Activated T-helper 1 cell treated with anti-CD3 and anti-CD28 coated beads, Interleukin-12 subunit alpha, Interleukin-12 subunit beta, Interleukin-2, Interleukin-4 antibody, amounts not matched to agents 30 ng/mL and 10 ng/mL and 1 ng/mL, durations not matched to agents 14 hours and 24 hours and 36 hours (primary cell): Measurements from ENCODE around the gene SCAMP2. TPM values are rescaled to one million over a fixed set of nuclear protein-coding genes. Genes with fewer than 3 reads are reported as not detected.

ENCODE experiments used
- DNase-seq: peaks from one replicate; pipeline ENCODE4 v3.0.0; 2021; ENCODE audit warnings: low spot score
- H3K27ac Mint-ChIP-seq: one replicate; pipeline ENCODE4 v1.8.0; 2021; ENCODE audit warnings: mild to moderate bottlenecking, mixed read lengths
- H3K27me3 Mint-ChIP-seq: one replicate; pipeline ENCODE4 v1.8.0; 2022; ENCODE audit warnings: mild to moderate bottlenecking, moderate library complexity, mixed read lengths; ENCODE audit not compliant: insufficient read depth
- H3K36me3 Mint-ChIP-seq: one replicate; pipeline ENCODE4 v1.8.0; 2021; ENCODE audit warnings: low read depth, mixed read lengths
- H3K4me1 Mint-ChIP-seq: one replicate; pipeline ENCODE4 v1.8.0; 2021; ENCODE audit warnings: low read depth, mixed read lengths
- H3K4me3 Mint-ChIP-seq: one replicate; pipeline ENCODE4 v1.8.0; 2021; ENCODE audit warnings: mild to moderate bottlenecking, moderate library complexity, mixed read lengths
- H3K9me3 Mint-ChIP-seq: one replicate; pipeline ENCODE4 v1.8.0; 2021; ENCODE audit warnings: mixed read lengths
- intact Hi-C: fragments of 100-400 bp; cut with micrococcal nuclease; formaldehyde crosslinking; loops from one replicate; pipeline ENCODE4 v1.15.1; 2024
- total RNA-seq: library from RNA; stranded (reverse); gene quantifications from 2 replicates; pipeline ENCODE4 v1.2.3, GENCODE V29; 2022

Gene SCAMP2
- total RNA-seq, 1 donor from 2014 or later = 93.7 TPM

DNA sequence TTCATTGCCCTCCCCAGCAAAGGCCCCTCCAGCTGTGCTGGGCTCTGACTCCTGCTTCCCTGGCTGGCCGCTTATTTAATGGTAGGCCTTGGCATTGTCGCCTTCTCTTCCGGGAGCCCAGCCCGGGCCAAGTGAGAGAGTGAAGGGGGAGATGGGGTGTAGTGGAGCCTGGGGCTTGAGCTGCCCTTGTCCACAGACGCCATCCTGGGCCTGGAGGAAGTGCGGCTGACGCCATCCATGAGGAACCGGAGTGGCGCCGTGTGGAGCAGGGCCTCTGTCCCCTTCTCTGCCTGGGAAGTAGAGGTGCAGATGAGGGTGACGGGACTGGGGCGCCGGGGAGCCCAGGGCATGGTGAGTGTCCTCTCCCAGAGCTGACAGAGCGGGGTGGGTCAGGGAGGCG lies 57.2 kb downstream of the SCAMP2 start:
- intact Hi-C loops = no loop called here
- DNase-seq = no peak
- Mint-ChIP-seq H3K4me3 (no peak overlapping the region), H3K4me1 (peaks cover 16% of the 10 kb centered on the region), H3K27me3 (peaks cover 3% of the 10 kb centered on the region), H3K27ac (no peak overlapping the region), H3K9me3 (no peaks in the 10 kb centered on the region), H3K36me3 (no peaks in the 10 kb centered on the region)

DNA sequence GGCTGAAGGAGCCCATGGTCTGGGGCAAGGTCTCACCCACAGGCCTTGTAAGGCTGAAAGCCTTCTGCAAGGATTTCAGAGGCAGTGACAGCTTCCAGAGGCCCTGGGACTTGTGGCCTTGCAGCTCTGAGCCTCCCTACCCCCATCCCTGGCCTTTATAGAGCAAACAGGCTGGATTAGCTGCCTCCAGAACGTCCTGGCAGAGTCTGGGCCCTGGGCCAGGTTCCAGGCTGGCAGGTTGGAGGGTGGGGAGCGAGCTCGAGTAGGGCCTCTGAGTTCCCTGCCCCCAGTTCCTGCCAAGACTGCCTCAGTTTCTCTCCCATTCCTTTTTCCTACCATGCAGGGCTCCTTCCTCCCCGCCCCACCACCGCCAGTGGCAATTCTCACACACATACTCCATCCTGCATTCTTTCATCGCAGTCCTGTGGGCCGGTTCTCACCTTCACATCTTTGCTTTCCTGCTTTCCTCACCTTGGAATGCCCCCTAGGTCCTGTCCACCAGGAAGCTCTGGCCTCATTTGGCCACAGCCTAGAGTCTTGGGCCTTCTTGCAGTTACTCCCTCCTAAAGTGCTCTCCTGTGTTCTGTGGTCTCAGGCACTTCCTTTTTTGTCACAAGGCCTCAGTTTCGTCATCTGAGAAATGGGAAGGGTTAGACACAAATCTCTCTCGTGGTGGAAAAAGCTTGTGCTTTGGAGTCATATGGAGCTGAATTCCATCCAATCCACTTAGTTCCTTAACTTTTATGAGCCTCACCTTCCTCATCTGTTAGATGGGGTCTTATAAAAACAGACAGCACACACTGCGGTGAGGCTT lies 57.8 kb downstream of the SCAMP2 start:
- no peak overlapping the region for H3K4me3 Mint-ChIP-seq
- H3K27ac Mint-ChIP-seq = no peak overlapping the region
- DNase-seq = no peak
- H3K9me3 Mint-ChIP-seq = no peaks in the 10 kb centered on the region
- H3K27me3 Mint-ChIP-seq = peaks cover 3% of the 10 kb centered on the region
- H3K36me3 Mint-ChIP-seq = no peaks in the 10 kb centered on the region
- peaks cover 16% of the 10 kb centered on the region for H3K4me1 Mint-ChIP-seq
- intact Hi-C loops = no loop called here

- peaks cover 3% of the 10 kb centered on the region for H3K27me3 Mint-ChIP-seq
- DNase-seq = no peak
- H3K4me1 Mint-ChIP-seq = peaks cover 20% of the 10 kb centered on the region
- no peaks in the 10 kb centered on the region for H3K9me3 Mint-ChIP-seq
- H3K36me3 Mint-ChIP-seq = no peaks in the 10 kb centered on the region
- peak within 1 kb of the TSS; percentile 49 for H3K27ac Mint-ChIP-seq
- intact Hi-C loops = no loop called here
- no peak within 1 kb of the TSS for H3K4me3 Mint-ChIP-seq
Measured at GRCh38 chr15:74812533-74812932, 60.6 kb downstream of the SCAMP2 start, which contains the start of gene LMAN1L. Gene LMAN1L, plus strand, starts transcription at chr15:74812835. Its CDS starts 20 bp downstream, at chr15:74812855.

GRCh38 chr15:74809956-74810355 lies 63.2 kb downstream of the SCAMP2 start:
- no peak overlapping the region for H3K4me3 Mint-ChIP-seq
- H3K4me1 Mint-ChIP-seq = peaks cover 28% of the 10 kb centered on the region
- H3K27ac Mint-ChIP-seq = no peak overlapping the region
- DNase-seq = no peak
- no peaks in the 10 kb centered on the region for H3K9me3 Mint-ChIP-seq
- intact Hi-C loops = no loop called here
- peaks cover 2% of the 10 kb centered on the region for H3K36me3 Mint-ChIP-seq
- H3K27me3 Mint-ChIP-seq = peaks cover 3% of the 10 kb centered on the region

DNA sequence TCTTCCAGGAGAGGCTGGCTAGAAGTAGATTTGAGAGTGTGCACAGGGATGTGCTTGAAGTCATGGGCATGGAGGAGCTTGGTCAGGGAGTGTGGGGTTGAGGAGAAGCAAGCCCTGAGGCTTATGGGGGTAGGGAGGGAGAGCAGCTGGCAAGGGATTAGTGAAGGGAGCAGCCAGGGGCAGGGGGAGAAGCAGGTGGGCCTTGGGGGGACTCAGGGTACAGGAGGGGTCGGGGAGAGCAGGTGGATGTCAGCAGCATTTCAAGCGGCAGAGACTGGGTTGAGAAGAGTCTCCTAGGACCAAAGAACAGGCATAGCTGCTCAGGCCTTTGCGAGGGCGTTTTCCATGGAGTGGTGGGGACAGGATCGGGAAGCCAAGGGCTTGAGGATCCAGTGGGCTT lies 63.9 kb downstream of the SCAMP2 start:
- DNase-seq = no peak
- H3K27me3 Mint-ChIP-seq = peaks cover 3% of the 10 kb centered on the region
- intact Hi-C loops = no loop called here
- H3K9me3 Mint-ChIP-seq = no peaks in the 10 kb centered on the region
- H3K4me1 Mint-ChIP-seq = peaks cover 33% of the 10 kb centered on the region
- peaks cover 7% of the 10 kb centered on the region for H3K36me3 Mint-ChIP-seq
- H3K4me3 Mint-ChIP-seq = no peak overlapping the region
- H3K27ac Mint-ChIP-seq = no peak overlapping the region

- Mint-ChIP-seq H3K27ac (no peak overlapping the region), H3K4me3 (no peak overlapping the region), H3K4me1 (peaks cover 37% of the 10 kb centered on the region), H3K27me3 (peaks cover 3% of the 10 kb centered on the region), H3K36me3 (peaks cover 11% of the 10 kb centered on the region), H3K9me3 (no peaks in the 10 kb centered on the region)
- intact Hi-C loops = no loop called here
- DNase-seq = no peak
Measured at GRCh38 chr15:74808840-74809229, 64.3 kb downstream of the SCAMP2 start.

DNA sequence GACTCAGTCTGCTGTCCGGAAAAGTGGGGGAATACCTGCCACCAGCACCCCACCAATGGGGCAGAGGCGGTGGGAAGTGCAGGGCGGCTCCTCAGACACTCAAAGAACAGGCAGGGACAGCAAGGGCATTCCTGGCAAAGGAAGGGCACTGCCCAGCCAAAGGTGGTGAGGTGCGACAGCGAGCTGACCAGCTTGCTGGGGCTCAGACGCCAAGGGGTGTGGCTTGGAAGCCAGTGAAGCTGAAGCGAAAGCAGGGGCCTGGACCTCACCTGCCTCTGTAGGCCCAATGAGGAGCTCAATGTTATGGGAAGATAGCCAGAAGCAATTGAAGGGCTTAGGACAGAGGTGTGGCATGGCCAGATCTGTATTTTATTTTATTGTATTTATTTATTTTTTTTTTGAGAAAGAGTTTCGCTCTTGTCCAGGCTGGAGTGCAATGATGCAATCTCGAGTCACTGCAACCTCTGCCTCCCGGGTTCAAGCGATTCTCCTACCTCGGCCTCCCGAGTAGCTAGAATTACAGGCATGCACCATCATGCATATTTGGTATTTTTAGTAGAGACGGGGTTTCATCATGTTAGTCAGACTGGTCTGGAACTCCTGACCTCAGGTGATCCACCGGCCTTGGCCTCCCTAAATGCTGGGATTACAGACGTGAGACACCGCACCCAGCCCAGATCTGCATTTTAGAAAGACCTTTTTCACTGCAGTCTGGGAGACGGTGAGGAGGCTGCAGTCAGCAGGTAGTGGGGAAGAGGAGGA lies 64.9 kb downstream of the SCAMP2 start:
- no peak for DNase-seq
- Mint-ChIP-seq H3K4me3 (no peak overlapping the region), H3K27me3 (peaks cover 3% of the 10 kb centered on the region), H3K9me3 (no peaks in the 10 kb centered on the region), H3K27ac (peak overlapping the region; percentile 55), H3K36me3 (peaks cover 13% of the 10 kb centered on the region), H3K4me1 (peaks cover 38% of the 10 kb centered on the region)
- intact Hi-C loops = no loop called here

DNA sequence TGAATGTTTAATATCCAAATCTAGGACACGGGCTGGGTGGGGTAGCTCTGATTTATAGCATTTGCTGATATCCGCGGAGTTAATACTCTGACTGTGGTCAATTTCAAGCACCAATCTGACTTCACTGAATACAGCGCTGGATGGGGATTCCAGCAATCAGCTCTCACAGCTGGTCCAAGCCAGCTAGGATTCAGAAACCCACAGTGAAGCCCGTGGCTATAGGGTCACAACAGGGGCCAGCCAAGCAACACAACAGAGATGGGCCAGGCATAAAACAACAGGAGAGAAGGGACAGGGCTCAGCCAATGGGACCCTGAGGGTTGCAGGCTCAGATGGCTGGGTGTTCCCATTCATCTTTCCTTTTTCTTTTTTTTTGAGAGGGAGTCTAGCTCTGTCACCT lies 65.9 kb downstream of the SCAMP2 start:
- Mint-ChIP-seq H3K27me3 (no peaks in the 10 kb centered on the region), H3K4me3 (no peak overlapping the region), H3K4me1 (peaks cover 38% of the 10 kb centered on the region), H3K9me3 (no peaks in the 10 kb centered on the region), H3K36me3 (peaks cover 17% of the 10 kb centered on the region), H3K27ac (no peak overlapping the region)
- intact Hi-C loops = no loop called here
- DNase-seq = no peak

DNA sequence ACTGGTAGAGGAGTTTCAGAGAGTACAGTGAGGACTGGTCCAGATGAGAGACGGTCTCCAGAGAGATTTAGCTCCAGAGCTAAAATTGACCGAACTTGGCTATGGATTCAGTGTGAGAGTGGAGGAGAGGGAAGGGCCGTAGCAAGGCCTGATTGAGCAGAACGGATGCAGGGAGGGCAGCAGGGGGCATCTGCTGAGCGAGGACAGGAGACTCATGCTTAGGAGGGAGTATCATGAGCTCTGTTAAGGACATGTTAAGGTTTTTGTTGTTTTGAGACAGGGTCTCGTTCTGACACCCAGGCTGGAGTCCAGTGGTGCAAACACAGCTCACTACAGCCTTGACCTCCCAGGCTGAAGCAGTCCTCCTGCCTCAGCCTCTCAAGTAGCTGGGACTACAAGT lies 68.2 kb downstream of the SCAMP2 start:
- Mint-ChIP-seq H3K36me3 (peaks cover 25% of the 10 kb centered on the region), H3K4me3 (no peak overlapping the region), H3K27ac (peak overlapping the region; percentile 61), H3K27me3 (no peaks in the 10 kb centered on the region), H3K9me3 (no peaks in the 10 kb centered on the region), H3K4me1 (peaks cover 42% of the 10 kb centered on the region)
- DNase-seq = no peak
- intact Hi-C loops = no loop called here

GRCh38 chr15:74802862-74803447 lies 70.2 kb downstream of the SCAMP2 start:
- Mint-ChIP-seq H3K36me3 (peaks cover 33% of the 10 kb centered on the region), H3K4me1 (peaks cover 38% of the 10 kb centered on the region), H3K4me3 (no peak overlapping the region), H3K27ac (no peak overlapping the region), H3K27me3 (no peaks in the 10 kb centered on the region), H3K9me3 (no peaks in the 10 kb centered on the region)
- intact Hi-C loops = no loop called here
- DNase-seq = no peak

GRCh38 chr15:74802290-74802689 lies 70.9 kb downstream of the SCAMP2 start:
- Mint-ChIP-seq H3K9me3 (no peaks in the 10 kb centered on the region), H3K4me3 (no peak overlapping the region), H3K27ac (no peak overlapping the region), H3K27me3 (no peaks in the 10 kb centered on the region), H3K36me3 (peaks cover 34% of the 10 kb centered on the region), H3K4me1 (peaks cover 38% of the 10 kb centered on the region)
- intact Hi-C loops = no loop called here
- no peak for DNase-seq

DNA sequence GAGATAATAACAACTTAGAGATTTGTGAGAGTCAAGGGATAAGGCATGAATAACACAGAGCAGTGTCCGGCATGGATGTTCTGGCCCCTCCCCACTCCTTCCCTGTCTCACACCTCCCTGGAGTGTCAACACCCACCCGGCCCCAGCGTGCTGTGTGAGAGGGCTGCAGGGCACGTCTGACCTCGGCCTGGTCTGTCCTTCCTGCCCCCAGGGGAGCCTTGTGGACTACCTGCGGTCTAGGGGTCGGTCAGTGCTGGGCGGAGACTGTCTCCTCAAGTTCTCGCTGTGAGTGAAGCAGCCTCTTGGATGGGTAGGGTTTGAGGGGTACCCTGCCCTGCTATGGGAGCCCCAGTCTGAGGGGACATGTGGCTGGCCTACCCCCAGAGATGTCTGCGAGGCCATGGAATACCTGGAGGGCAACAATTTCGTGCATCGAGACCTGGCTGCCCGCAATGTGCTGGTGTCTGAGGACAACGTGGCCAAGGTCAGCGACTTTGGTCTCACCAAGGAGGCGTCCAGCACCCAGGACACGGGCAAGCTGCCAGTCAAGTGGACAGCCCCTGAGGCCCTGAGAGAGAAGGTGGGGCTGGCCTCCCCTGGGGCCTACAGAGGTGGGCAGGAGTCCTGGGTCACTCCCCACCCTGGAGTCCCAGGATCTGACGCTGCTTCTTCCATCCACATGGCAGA lies 71.7 kb downstream of the SCAMP2 start:
- no peak for DNase-seq
- H3K27ac Mint-ChIP-seq = no peak overlapping the region
- peaks cover 29% of the 10 kb centered on the region for H3K4me1 Mint-ChIP-seq
- no peak overlapping the region for H3K4me3 Mint-ChIP-seq
- no peaks in the 10 kb centered on the region for H3K27me3 Mint-ChIP-seq
- peaks cover 34% of the 10 kb centered on the region for H3K36me3 Mint-ChIP-seq
- intact Hi-C loops = loop anchor here (2.0 kb wide), 1 partner anchor 43 kb away; no protein-coding TSS in a partner anchor
- H3K9me3 Mint-ChIP-seq = no peaks in the 10 kb centered on the region
